ENCODE data around the gene HLA-G. TPM values are rescaled to one million over a fixed set of nuclear protein-coding genes. Genes with fewer than 3 reads are reported as not detected.

HLA-G gene
- polyA plus RNA-seq, 4 donors: 0.57 to 10.5 (median 4.4) TPM

DNA sequence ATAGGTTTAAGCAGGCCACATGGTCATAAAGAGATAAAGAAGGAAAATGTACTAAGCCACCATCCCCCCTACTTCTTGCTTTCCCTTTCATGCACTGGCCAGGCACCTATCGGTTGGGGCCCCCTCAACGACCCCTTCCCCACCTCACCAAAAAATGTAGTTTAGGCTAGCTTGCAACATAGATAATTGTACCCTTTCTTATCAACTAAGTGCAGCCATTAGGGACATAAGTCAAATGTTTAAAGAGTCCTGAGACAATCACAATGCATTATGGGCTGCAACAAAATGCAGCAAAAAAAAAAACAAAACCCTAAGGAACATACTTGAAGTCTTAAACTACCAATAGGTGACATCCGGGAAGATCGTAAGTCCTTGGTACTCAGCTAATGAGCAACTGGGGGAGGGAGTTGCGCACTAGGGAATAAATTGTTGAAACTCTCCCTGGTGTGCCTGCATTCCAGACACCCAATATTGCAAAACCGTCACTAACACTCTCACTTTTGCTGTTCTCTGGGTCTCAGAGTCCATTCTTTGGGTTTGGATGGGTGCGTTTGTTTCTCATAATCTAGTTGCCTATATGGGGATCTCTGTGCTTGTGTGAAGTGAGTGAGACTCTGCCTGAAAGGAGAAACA, 12.4 kb upstream of the HLA-G start:
- DNase-seq (ENCODE audit: low read depth in 4 of 4, low spot score in 3 of 4): no peak

GRCh38 chr6:29816030-29816429, 11.6 kb upstream of the HLA-G start:
- DNase-seq (ENCODE audit: low read depth in 4 of 4, low spot score in 3 of 4): no peak

- no peak for DNase-seq (ENCODE audit: low read depth in 4 of 4, low spot score in 3 of 4)
Measured at GRCh38 chr6:29818892-29819291, 8.7 kb upstream of the HLA-G start.

DNA sequence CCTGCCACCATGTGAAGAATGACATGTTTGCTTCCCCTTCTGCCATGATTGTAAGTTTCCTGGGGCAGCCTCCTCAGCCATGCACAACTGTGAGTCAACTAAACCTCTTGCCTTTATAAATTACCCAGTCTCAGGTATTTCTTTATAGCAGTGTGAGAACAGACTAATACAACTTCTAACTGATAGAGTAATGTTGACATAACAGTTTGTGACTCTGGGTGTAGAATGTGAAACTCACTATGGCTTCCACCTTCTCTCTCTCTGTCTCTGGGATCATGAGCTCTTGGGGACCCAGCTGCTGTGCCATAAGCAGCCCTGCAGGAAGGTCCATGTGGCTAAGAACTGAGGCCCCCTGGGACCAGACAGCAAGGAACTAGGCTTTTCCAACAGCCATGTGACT, 3.5 kb upstream of the HLA-G start:
- DNase-seq (ENCODE audit: low read depth in 4 of 4, low spot score in 3 of 4): no peak

DNA sequence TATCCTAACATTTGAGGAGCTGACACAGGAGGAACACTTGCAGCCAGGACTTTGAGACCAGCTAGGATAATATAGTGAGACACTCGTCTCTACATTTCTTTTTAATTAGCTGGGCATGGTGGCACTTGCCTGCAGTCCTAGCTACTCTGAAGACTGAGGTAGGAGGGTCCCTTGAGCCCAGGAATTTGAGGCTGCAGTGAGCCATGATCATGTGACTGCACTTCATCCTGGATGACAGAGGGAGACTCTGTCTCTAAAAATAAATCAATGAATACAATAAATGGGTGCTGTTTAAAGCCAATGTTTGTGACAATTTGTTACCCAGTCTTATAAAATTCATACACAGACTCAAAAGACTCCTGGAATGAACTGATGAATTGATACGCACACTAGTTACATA, 1.8 kb upstream of the HLA-G start:
- DNase-seq (ENCODE audit: low read depth in 4 of 4, low spot score in 3 of 4): no peak

DNA sequence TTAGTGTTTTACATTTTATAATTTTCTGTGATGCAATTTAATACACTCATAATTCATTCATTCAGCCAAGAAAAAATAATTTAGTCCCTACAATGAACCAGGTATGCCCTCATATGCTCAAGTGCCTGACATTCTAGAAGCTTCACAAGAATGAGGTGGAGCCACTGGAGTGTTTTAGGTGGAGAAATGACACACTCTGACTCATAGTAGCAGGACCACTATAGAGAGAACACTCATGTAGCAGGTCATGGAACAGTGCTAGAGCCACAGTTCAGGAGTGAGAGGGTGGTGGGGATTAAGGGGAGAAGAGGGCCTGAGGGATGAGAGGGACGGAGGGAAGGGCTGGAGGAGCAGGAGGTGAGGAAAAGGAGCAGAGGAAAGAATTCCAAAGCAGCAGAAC, 1.4 kb upstream of the HLA-G start:
- DNase-seq (ENCODE audit: low read depth in 4 of 4, low spot score in 3 of 4): no peak

DNA sequence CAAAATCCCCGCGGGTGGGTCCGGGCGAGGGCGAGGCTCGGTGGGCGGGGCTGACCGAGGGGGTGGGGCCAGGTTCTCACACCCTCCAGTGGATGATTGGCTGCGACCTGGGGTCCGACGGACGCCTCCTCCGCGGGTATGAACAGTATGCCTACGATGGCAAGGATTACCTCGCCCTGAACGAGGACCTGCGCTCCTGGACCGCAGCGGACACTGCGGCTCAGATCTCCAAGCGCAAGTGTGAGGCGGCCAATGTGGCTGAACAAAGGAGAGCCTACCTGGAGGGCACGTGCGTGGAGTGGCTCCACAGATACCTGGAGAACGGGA, 809 bp downstream of the HLA-G start:
- no peak for DNase-seq (ENCODE audit: low read depth in 4 of 4, low spot score in 3 of 4)

DNA sequence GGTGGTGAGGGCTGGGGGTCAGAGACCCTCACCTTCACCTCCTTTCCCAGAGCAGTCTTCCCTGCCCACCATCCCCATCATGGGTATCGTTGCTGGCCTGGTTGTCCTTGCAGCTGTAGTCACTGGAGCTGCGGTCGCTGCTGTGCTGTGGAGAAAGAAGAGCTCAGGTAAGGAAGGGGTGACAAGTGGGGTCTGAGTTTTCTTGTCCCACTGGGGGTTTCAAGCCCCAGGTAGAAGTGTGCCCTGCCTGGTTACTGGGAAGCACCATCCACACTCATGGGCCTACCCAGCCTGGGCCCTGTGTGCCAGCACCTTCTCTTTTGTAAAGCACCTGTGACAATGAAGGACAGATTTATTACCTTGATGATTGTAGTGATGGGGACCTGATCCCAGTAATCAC, 2.1 kb downstream of the HLA-G start:
- no peak for DNase-seq (ENCODE audit: low read depth in 4 of 4, low spot score in 3 of 4)

GRCh38 chr6:29830409-29830808, 2.8 kb downstream of the HLA-G start:
- DNase-seq (ENCODE audit: low read depth in 4 of 4, low spot score in 3 of 4): no peak

DNA sequence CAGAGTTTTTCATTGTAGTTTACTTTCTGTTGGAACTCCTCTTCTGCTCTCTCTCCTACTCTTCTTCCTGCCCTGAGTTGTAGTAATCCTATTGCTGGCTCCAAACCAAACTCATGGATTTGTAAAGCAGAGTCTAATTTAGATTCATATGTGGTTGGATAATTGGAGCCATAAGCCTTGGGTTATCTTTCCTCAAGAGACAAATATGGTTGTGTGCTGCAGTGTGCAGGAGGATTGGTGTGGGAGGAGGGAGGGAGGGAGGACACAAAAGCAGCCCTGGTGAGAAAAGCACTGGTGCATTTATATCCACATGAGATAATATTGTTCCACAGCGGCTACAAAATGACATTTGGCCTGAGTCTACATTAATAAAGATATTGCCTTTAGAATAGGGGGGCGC, 4.2 kb downstream of the HLA-G start:
- DNase-seq (ENCODE audit: low read depth in 4 of 4, low spot score in 3 of 4): no peak

GRCh38 chr6:29834564-29835436, 7.2 kb downstream of the HLA-G start:
- no peak for DNase-seq (ENCODE audit: low read depth in 4 of 4, low spot score in 3 of 4)

- DNase-seq (ENCODE audit: low read depth in 4 of 4, low spot score in 3 of 4): no peak
Measured at GRCh38 chr6:29839917-29840316, 12.3 kb downstream of the HLA-G start.

- DNase-seq (ENCODE audit: low read depth in 4 of 4, low spot score in 3 of 4): no peak
Measured at GRCh38 chr6:29841030-29841429, 13.4 kb downstream of the HLA-G start.

DNA sequence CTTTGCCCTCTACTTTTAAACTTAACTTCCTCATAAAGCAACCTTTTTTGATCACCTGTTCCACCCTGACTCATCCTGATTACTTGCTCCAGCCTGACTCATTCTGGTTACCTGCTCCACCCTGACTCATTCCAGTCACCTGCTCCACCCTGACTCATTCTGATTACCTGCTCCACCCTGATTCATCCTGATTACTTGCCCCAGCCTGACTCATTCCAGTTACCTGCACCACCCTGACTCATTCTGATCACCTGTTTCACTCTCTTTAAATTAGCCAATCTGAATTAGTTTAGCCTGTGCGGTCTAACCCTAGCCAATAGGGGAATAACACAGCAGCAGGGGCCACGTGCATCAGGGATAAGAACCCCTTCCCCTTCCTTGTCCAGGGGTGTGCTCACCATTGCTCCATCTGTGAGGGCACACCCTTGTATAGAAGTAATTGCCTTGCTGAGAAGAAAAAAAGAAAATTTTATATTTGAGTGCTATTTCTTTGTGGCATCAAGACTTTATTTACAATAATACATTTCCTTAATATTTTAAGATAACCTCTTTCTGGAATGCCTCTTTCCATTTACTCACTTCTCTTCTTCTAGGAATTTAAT, 17.9 kb downstream of the HLA-G start:
- no peak for DNase-seq (ENCODE audit: low read depth in 4 of 4, low spot score in 3 of 4)

DNA sequence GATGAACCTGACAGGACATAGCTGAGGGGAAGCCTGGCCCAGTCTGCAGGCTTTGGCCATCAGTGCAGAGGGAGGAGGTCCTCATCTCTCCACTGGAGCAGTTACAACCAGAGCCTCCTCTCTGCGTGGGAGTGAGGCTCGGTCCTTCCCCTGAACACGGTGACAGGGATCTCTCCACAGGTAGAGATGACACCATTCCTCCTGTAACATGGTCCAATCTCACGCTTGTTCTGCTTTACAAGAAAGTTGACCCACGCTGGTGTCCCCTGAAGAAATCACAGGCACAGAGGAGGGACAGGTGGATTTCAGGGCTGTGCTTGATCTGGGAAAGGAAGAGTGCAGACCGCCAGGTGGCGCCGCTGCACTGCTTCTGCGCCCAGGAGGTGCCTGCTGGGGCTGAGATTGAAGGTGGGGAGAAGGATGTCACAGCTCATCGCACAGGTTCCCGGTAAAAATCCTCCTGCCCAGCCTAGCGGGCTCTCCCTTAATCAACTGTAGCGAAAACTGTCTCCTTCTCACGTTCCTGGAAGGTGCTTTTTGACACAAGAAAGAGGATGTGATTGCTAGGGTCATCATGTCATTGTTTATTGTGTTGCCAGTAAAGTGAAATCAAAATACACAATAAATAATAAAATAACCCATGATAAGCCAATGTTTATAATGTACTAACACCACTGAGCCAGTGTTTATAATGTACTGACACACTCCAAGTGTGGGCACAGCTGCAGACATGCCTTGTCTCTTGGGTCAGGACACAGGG, 20.4 kb downstream of the HLA-G start:
- peak; percentile 21 to 48 (median 26) for DNase-seq (ENCODE audit: low read depth in 4 of 4, low spot score in 3 of 4)

GRCh38 chr6:29850011-29850553, 22.5 kb downstream of the HLA-G start:
- DNase-seq (ENCODE audit: low read depth in 4 of 4, low spot score in 3 of 4): no peak

DNA sequence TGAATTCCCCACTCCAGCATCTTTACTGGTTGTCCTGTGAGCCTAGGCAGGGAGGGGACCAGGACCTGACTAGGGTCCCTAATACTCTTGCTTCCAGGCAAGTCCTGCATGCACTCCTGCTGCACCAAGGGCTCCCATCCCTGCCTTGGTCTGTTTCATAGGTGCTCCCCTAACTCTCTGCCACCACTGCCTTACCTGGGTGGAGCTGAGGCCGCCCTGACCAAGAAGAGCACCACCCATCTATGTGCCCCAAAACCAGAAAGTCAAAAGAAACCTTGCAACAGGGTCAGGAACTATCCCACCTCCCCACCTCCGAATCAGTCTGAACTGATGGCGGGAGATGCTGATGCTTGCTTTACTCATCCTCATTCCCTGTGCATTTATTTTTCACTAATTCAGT, 23.6 kb downstream of the HLA-G start:
- no peak for DNase-seq (ENCODE audit: low read depth in 4 of 4, low spot score in 3 of 4)

DNA sequence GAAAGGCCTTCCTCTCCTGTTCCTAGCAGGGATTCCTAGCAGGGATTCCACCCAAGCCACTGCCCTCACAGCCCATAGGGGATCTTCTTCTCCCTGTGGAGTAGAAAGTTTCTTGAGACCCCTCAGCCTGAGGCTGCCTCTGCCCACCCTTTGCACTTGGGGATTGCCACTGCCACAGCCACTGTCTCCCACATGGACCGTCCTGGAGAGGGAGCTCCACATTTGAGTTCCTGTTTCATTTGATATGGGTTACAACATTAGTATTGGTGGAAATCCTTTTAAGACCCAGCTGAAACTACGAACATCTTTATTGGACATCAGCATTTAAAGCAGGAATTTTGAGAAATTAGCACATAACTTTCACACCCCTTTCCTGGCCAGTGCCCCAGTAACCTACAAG, 25.6 kb downstream of the HLA-G start:
- no peak for DNase-seq (ENCODE audit: low read depth in 4 of 4, low spot score in 3 of 4)

DNA sequence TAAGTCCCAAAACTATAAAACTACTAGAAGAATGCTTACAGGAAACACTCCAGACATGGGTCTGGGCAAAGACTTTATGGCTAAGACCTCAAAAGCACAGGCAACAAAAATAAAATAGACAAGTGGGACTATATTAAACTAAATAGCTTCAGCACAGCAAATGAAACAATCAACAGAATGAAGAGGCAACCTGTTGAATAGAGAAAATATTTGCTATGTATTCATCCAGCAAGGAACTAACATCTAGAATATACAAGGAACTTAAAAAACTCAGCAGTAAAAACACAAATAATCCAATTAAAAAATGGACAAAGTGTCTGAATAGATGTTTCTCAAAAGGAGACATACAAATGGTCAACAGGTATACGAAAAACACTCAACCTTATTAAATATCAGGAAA, 30.4 kb downstream of the HLA-G start:
- DNase-seq (ENCODE audit: low read depth in 4 of 4, low spot score in 3 of 4): no peak

- no peak for DNase-seq (ENCODE audit: low read depth in 4 of 4, low spot score in 3 of 4)
Measured at GRCh38 chr6:29861521-29862255, 34.1 kb downstream of the HLA-G start.

All from left renal pelvis (tissue), 4 donors.